ENCODE data around the gene CTBP2. TPM values are rescaled to one million over a fixed set of nuclear protein-coding genes. Genes with fewer than 3 reads are reported as not detected.

Gene CTBP2
- total and polyA plus RNA-seq, 4 donors: 19.2 to 80.6 (median 63.2) TPM

GRCh38 chr10:124992462-124993344 is 167.7 kb downstream of the CTBP2 start:
- no peak overlapping the region for H3K4me3 ChIP-seq
- no peaks in the 10 kb centered on the region for H3K27me3 ChIP-seq (ENCODE audit: control insufficient read depth in 3 of 3, insufficient read depth in 3 of 3, low read length in 2 of 3)
- WGBS, 2 donors: 74 to 81% methylated on average over 20 of the region's 20 CpGs
- no peak overlapping the region for H3K9ac ChIP-seq (ENCODE audit: insufficient read depth in 1 of 2, low read length in 2 of 2)
- DNase-seq (peak; percentile 68 to 88 (median 81)), ATAC-seq (ENCODE audit: insufficient read depth, low FRiP score) (peak; percentile 54)
- TF ChIP-seq, protein P1, sequence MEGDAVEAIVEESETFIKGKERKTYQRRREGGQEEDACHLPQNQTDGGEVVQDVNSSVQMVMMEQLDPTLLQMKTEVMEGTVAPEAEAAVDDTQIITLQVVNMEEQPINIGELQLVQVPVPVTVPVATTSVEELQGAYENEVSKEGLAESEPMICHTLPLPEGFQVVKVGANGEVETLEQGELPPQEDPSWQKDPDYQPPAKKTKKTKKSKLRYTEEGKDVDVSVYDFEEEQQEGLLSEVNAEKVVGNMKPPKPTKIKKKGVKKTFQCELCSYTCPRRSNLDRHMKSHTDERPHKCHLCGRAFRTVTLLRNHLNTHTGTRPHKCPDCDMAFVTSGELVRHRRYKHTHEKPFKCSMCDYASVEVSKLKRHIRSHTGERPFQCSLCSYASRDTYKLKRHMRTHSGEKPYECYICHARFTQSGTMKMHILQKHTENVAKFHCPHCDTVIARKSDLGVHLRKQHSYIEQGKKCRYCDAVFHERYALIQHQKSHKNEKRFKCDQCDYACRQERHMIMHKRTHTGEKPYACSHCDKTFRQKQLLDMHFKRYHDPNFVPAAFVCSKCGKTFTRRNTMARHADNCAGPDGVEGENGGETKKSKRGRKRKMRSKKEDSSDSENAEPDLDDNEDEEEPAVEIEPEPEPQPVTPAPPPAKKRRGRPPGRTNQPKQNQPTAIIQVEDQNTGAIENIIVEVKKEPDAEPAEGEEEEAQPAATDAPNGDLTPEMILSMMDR (IDR thresholded peaks at IDR 0.05; ENCODE audit: control extremely low read depth, extremely low read depth): peak; percentile 28
- no peaks in the 10 kb centered on the region for H3K9me3 ChIP-seq (ENCODE audit: control insufficient read depth in 4 of 4, insufficient read depth in 3 of 4, low read length in 3 of 4)
- peaks cover 24 to 61% (median 56%) of the 10 kb centered on the region in 4 donors for H3K36me3 ChIP-seq (ENCODE audit: control insufficient read depth in 4 of 4, insufficient read depth in 4 of 4, low read length in 4 of 4)
- H3K4me1 ChIP-seq (ENCODE audit: control insufficient read depth in 5 of 5, insufficient read depth in 5 of 5, low read length in 5 of 5): peaks cover 0 to 3% (median 0%) of the 10 kb centered on the region in 5 donors
- H3K27ac ChIP-seq (ENCODE audit: low read depth in 1 of 2, low read length in 1 of 2): peak overlapping the region in 1 of 2 donors; percentile 49

GRCh38 chr10:124991835-124992234 is 168.5 kb downstream of the CTBP2 start:
- TF ChIP-seq, protein P1 (IDR thresholded peaks at IDR 0.05; ENCODE audit: control extremely low read depth, extremely low read depth): no peak
- no peak for DNase-seq
- no peak overlapping the region for H3K4me3 ChIP-seq
- peaks cover 27 to 56% (median 50%) of the 10 kb centered on the region in 4 donors for H3K36me3 ChIP-seq (ENCODE audit: control insufficient read depth in 4 of 4, insufficient read depth in 4 of 4, low read length in 4 of 4)
- peaks cover 0 to 3% (median 0%) of the 10 kb centered on the region in 5 donors for H3K4me1 ChIP-seq (ENCODE audit: control insufficient read depth in 5 of 5, insufficient read depth in 5 of 5, low read length in 5 of 5)
- no peaks in the 10 kb centered on the region for H3K27me3 ChIP-seq (ENCODE audit: control insufficient read depth in 3 of 3, insufficient read depth in 3 of 3, low read length in 2 of 3)
- H3K9me3 ChIP-seq (ENCODE audit: control insufficient read depth in 4 of 4, insufficient read depth in 3 of 4, low read length in 3 of 4): no peaks in the 10 kb centered on the region
- ATAC-seq (ENCODE audit: insufficient read depth, low FRiP score): no peak
- H3K27ac ChIP-seq (ENCODE audit: low read depth in 1 of 2, low read length in 1 of 2): no peak overlapping the region
- H3K9ac ChIP-seq (ENCODE audit: insufficient read depth in 1 of 2, low read length in 2 of 2): no peak overlapping the region
- WGBS, 2 donors: 92 to 94% methylated on average over 4 of the region's 4 CpGs

DNA sequence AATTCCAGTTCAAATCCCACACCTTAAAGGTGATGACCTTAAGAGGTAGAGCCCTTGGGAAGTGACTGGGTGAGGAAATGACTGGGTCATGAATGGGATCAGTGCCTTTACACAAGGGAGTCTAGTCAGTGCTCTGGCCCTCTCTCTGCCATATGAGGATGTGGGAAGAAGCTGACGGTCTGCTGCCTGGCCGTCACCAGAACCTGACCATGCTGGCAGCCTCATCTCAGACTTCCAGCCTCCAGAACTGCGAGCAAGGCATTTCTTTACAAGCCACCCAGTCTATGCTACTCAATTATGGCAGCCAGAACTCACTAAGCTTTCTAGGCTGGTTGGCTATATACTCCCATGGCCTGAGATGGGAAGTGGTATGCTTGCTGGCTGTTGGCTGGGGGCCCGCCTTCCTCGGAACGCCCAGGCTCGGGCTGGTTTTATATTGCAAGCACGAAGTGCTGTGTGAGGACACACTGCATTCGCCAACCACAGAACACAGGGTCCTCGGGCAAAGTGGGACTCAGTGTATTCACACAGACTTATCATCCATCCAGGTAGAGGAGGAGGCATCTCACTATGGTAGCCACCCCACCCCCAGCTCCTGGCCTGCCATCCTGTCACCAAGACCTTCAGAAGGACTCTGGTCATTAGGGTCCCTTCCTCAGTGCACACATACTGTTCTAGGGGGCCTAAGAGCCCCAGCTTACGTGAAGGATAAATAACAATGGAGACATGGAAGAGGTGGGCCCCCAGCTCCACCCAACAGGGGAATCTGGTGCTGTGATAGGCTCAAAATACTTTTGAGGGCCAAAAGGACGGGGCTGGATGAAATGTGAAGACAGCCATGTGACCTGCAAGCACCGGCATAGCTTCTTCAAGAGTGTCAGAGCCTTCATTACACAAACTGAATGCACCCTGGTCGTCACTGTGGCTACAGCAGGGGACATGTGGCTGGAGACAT is 169.4 kb downstream of the CTBP2 start:
- Histone ChIP-seq H3K9me3 (ENCODE audit: control insufficient read depth in 4 of 4, insufficient read depth in 3 of 4, low read length in 3 of 4) (no peaks in the 10 kb centered on the region), H3K4me3 (no peak overlapping the region), H3K4me1 (ENCODE audit: control insufficient read depth in 5 of 5, insufficient read depth in 5 of 5, low read length in 5 of 5) (peaks cover 0 to 3% (median 0%) of the 10 kb centered on the region in 5 donors), H3K27ac (ENCODE audit: low read depth in 1 of 2, low read length in 1 of 2) (no peak overlapping the region), H3K27me3 (ENCODE audit: control insufficient read depth in 3 of 3, insufficient read depth in 3 of 3, low read length in 2 of 3) (no peaks in the 10 kb centered on the region), H3K36me3 (ENCODE audit: control insufficient read depth in 4 of 4, insufficient read depth in 4 of 4, low read length in 4 of 4) (peaks cover 29 to 56% (median 43%) of the 10 kb centered on the region in 4 donors), H3K9ac (ENCODE audit: insufficient read depth in 1 of 2, low read length in 2 of 2) (no peak overlapping the region)
- TF ChIP-seq, protein P1 (IDR thresholded peaks at IDR 0.05; ENCODE audit: control extremely low read depth, extremely low read depth): no peak
- no peak for ATAC-seq (ENCODE audit: insufficient read depth, low FRiP score)
- no peak for DNase-seq
- 87 to 88% methylated on average over 14 of the region's 14 CpGs for WGBS, 2 donors
